ENCODE data around the gene TMEM231.

- no peak for TF ChIP-seq CTCF (conservative IDR thresholded peaks at IDR 0.05; ENCODE audit: low read depth, low read length)
- no peak for TF ChIP-seq EZH2 (IDR thresholded peaks at IDR 0.05; ENCODE audit: borderline replicate concordance, low read depth, low read length, poor library complexity, severe bottlenecking)
These were observed 49.5 kb downstream of the TMEM231 start for GRCh38 chr16:75506574-75506973.

All from A673 (cell line).